ENCODE data around the gene RAB40C. TPM values are rescaled to one million over a fixed set of nuclear protein-coding genes. Genes with fewer than 3 reads are reported as not detected.

RAB40C gene
- total and polyA plus RNA-seq, 9 of the 15 experiments (the other 6 are each of a cell fraction or from before 2014, with no cell fraction given): 0.17 to 23.4 (median 8.7) TPM

DNA sequence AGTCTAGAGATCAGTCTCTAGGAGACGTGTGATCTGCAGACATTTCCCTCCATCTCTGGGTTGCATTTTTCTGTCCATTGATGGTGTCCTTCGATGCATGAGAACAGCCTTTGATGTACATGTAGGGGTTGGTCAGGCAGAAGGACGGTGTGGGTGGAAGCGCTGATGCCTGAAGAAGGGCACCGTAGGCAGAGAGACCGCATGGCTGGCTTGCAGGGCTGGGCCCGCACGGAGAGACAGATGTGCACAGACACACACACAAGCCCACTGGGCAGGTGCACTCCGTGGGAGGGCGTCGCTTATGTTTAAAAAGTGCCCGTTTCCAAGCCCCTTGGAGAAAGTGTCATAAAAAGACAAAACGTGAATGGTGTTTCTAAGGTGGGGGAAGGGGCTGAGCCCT lies 25.3 kb downstream of the RAB40C start (continued):
- TF ChIP-seq ZNF23 (CRISPR knock-in tag; IDR thresholded peaks at IDR 0.05) (no peak), KDM2B (CRISPR knock-in tag; IDR thresholded peaks at IDR 0.05) (no peak), TRIM28 (IDR thresholded peaks at IDR 0.05) (no peak), ADNP (tag; IDR thresholded peaks at IDR 0.05) (no peak), FOXK2 (conservative IDR thresholded peaks at IDR 0.05 in 1 of 2, IDR thresholded peaks at IDR 0.05 in 1 of 2; ENCODE audit: low read depth in 2 of 2) (no peak), EWSR1 (IDR thresholded peaks at IDR 0.05; ENCODE audit: borderline replicate concordance, low read depth, partially characterized antibody) (no peak)

DNA sequence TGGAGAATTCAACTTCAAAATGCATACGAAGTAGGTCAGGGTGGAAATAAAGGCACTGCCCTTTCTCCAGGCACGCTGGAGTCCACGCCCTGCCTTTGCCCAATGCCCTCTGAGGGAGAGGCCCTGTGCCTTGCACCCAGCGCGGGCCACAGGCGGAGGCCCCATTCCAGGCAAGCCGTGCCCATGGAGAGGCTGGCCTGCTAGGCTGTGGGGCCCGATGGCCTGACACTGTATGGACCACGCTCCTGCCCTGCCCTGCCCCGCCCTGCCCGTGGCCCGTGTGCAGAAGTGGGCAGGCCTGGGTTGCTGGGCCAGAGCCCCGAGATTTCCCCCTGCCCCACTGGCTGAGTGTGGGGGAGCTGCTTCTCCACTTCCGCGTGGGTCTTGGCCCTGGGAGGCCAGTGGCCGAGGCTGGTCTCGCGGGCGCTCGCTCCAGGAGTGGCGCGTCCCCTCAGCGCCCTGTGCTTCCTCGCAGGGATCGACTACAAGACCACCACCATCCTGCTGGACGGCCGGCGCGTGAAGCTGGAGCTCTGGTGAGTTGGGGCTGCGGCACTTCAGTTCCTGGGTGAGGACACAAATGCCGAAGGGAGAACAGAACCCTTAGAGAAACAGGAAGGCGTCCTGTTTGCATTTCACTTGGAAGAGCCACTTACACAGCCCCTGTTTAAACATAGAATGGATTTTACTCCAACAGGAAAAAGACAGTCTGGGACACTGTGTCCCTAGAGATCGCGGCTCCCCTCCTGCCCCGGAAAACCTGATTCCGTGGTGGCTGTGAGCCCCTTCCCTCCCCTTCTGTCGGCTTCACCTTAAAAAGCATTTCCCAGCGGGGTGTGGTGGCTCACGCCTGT lies 27.1 kb downstream of the RAB40C start:
- peaks cover 6% of the 10 kb centered on the region; the same call in 1 of the 3 replicates for H3K36me3 ChIP-seq (ENCODE audit: control insufficient read depth, insufficient read depth, low read length)
- DNase-seq (ENCODE audit: extremely low read depth in 1 of 4, low spot score in 3 of 4): no peak
- no peak overlapping the region for H3K4me3 ChIP-seq
- intact Hi-C loops (cut with micrococcal nuclease): no loop called here
- no peak overlapping the region for H2AFZ ChIP-seq (ENCODE audit: low read depth, low read length)
- 92% methylated on average over 28 of the region's 39 CpGs for WGBS (ENCODE audit: insufficient coverage, low coverage, missing lambda C conversion rate)
- ATAC-seq: no peak
- no peaks in the 10 kb centered on the region for H3K9me1 ChIP-seq (ENCODE audit: control insufficient read depth, insufficient read depth, low read length)
- H3K9ac ChIP-seq (ENCODE audit: insufficient read depth in 1 of 2, low read depth in 2 of 2, low read length in 2 of 2): peak overlapping the region in 1 of 2 experiments; percentile 45; a peak in 1 of 4 replicates
- no peak for FAIRE-seq
- BruUV-seq (replicated peaks): no TSS peak
- H3K27me3 ChIP-seq (ENCODE audit: control insufficient read depth in 2 of 2, insufficient read depth in 2 of 2, low read length in 2 of 2): no peaks in the 10 kb centered on the region
- H3K27ac ChIP-seq (ENCODE audit: extremely low read depth, low read depth, low read length): no peak overlapping the region
- no peak for TF ChIP-seq ARID1B (IDR thresholded peaks at IDR 0.05)
- TF ChIP-seq MIER1 (IDR thresholded peaks at IDR 0.05; ENCODE audit: low read depth): no peak
- H4K20me1 ChIP-seq (replicated peaks; ENCODE audit: control insufficient read depth, insufficient read depth, low read length): no peaks in the 10 kb centered on the region
- peaks cover 6 to 30% of the 10 kb centered on the region in 2 experiments for H3K4me1 ChIP-seq (replicated peaks in 1 of 2; ENCODE audit: control insufficient read depth in 2 of 2, insufficient read depth in 2 of 2, low read length in 2 of 2)
- 0 out of 2 replicates have a peak, but pooled peaks cover 2% of the 10 kb centered on the region for H3K9me3 ChIP-seq (replicated peaks; ENCODE audit: control insufficient read depth, insufficient read depth, low read depth, low read length)
- H3K4me2 ChIP-seq (ENCODE audit: insufficient read depth, low read length): no peak overlapping the region
- in situ Hi-C loops (cut with MboI): no loop called here
- POLR2A ChIA-PET: no interaction called here
- CTCF ChIA-PET (ENCODE audit: low intra/inter-chr PET ratio): no interaction called here
- H3K79me2 ChIP-seq (ENCODE audit: control insufficient read depth, insufficient read depth, low read length): peaks cover 9% of the 10 kb centered on the region
